H9 (cell line): ENCODE measurements around the gene ZNRF2. TPM values are rescaled to one million over a fixed set of nuclear protein-coding genes. Genes with fewer than 3 reads are reported as not detected.
"Not testable (repeated sequence)": the region's sequence is repeated elsewhere in the genome, so short reads cannot be mapped to it uniquely, and the experiment has no call there.

ENCODE experiments used
- DNase-seq: peaks from one replicate; pipeline ENCODE4 v3.0.0-alpha.2; 2017
- H2AFZ ChIP-seq: one replicate; pipeline ENCODE4 v1.6.1; 2013; ENCODE audit warnings: mild to moderate bottlenecking, low read length, control low read depth, moderate library complexity
- H2AK5ac ChIP-seq: 2 replicates; pipeline ENCODE4 v1.6.1; 2013; ENCODE audit warnings: low read length, control low read depth, mixed read lengths; ENCODE audit not compliant: insufficient read length
- H2BK120ac ChIP-seq: one replicate; pipeline ENCODE4 v1.6.1; 2013; ENCODE audit warnings: low read depth, mild to moderate bottlenecking, low read length, control low read depth, inconsistent platforms; ENCODE audit not compliant: poor library complexity, severe bottlenecking
- H2BK12ac ChIP-seq: 2 replicates; pipeline ENCODE4 v1.6.1; 2013; ENCODE audit warnings: low read length, control low read depth, mixed read lengths, low read depth; ENCODE audit not compliant: insufficient read length
- H2BK15ac ChIP-seq: 2 replicates; pipeline ENCODE4 v1.6.1; 2013; ENCODE audit warnings: low read depth, low read length, control low read depth
- H2BK20ac ChIP-seq: one replicate; pipeline ENCODE4 v1.6.1; 2013; ENCODE audit warnings: low read depth, mild to moderate bottlenecking, low read length, control low read depth, inconsistent platforms; ENCODE audit not compliant: poor library complexity, severe bottlenecking
- H2BK5ac ChIP-seq: 2 replicates; pipeline ENCODE4 v1.6.1; 2013; ENCODE audit warnings: low read length, control low read depth, mixed read lengths; ENCODE audit not compliant: insufficient read length
- H3K14ac ChIP-seq: 2 replicates; pipeline ENCODE4 v1.6.1; 2013; ENCODE audit warnings: low read length, control low read depth; ENCODE audit not compliant: insufficient read depth
- H3K18ac ChIP-seq: 2 replicates; pipeline ENCODE4 v1.6.1; 2013; ENCODE audit warnings: low read depth, mild to moderate bottlenecking, mixed read lengths, low read length, control low read depth; ENCODE audit not compliant: insufficient read length
- H3K23ac ChIP-seq: 2 replicates; pipeline ENCODE4 v1.6.1; 2013; ENCODE audit warnings: low read length, control low read depth, mixed read lengths, low read depth; ENCODE audit not compliant: insufficient read length
- H3K23me2 ChIP-seq: 2 replicates; pipeline ENCODE4 v1.6.1; 2013; ENCODE audit warnings: low read depth, mild to moderate bottlenecking, mixed read lengths, low read length, control low read depth; ENCODE audit not compliant: insufficient read length, poor library complexity, severe bottlenecking
- H3K27ac ChIP-seq: 2 replicates; pipeline ENCODE4 v1.5.1; 2013; ENCODE audit warnings: low read length, control low read depth, mixed read lengths, low read depth; ENCODE audit not compliant: insufficient read length
- H3K27me3 ChIP-seq: 2 replicates; pipeline ENCODE4 v1.6.1; 2013; ENCODE audit warnings: low read length, control low read depth, inconsistent platforms; ENCODE audit not compliant: insufficient read depth
- H3K4ac ChIP-seq: 2 replicates; pipeline ENCODE4 v1.6.1; 2013; ENCODE audit warnings: low read depth, mild to moderate bottlenecking, control low read depth, inconsistent platforms, low read length, moderate library complexity
- H3K4me1 ChIP-seq: 2 replicates; pipeline ENCODE4 v1.6.1; 2013; ENCODE audit warnings: low read length, control low read depth, inconsistent platforms; ENCODE audit not compliant: insufficient read depth
- H3K4me2 ChIP-seq: 2 replicates; pipeline ENCODE4 v1.6.1; 2013; ENCODE audit warnings: low read length, control low read depth, mixed read lengths; ENCODE audit not compliant: insufficient read length, insufficient read depth
- H3K56ac ChIP-seq: 2 replicates; pipeline ENCODE4 v1.6.1; 2013; ENCODE audit warnings: low read depth, mild to moderate bottlenecking, mixed read lengths, low read length, control low read depth; ENCODE audit not compliant: insufficient read length
- H3K79me1 ChIP-seq: 2 replicates; pipeline ENCODE4 v1.6.1; 2013; ENCODE audit warnings: low read depth, mild to moderate bottlenecking, moderate library complexity, low read length, control low read depth, inconsistent platforms; ENCODE audit not compliant: insufficient read depth, poor library complexity, severe bottlenecking
- H3K79me2 ChIP-seq: 2 replicates; pipeline ENCODE4 v1.6.1; 2013; ENCODE audit warnings: low read length, control low read depth, inconsistent platforms; ENCODE audit not compliant: insufficient read depth
- H3K9ac ChIP-seq: 2 replicates; pipeline ENCODE4 v1.6.1; 2013; ENCODE audit warnings: low read length, control low read depth, mixed read lengths; ENCODE audit not compliant: insufficient read length; ENCODE audit errors: extremely low read depth
- H3K9me3 ChIP-seq: one replicate; pipeline ENCODE4 v1.6.1; 2013; ENCODE audit warnings: low read depth, low read length, inconsistent platforms; ENCODE audit not compliant: control insufficient read depth
- H3T11ph ChIP-seq: one replicate; pipeline ENCODE4 v1.6.1; 2013; ENCODE audit warnings: mild to moderate bottlenecking, low read length, control low read depth, inconsistent platforms
- H4K20me1 ChIP-seq: one replicate; pipeline ENCODE4 v1.6.1; 2013; ENCODE audit not compliant: control insufficient read depth, insufficient read length, insufficient read depth
- H4K5ac ChIP-seq: 2 replicates; pipeline ENCODE4 v1.6.1; 2013; ENCODE audit warnings: low read depth, mild to moderate bottlenecking, mixed read lengths, low read length, control low read depth; ENCODE audit not compliant: insufficient read length
- H4K8ac ChIP-seq: replicated peaks from 2 replicates; pipeline ENCODE4 v1.6.1; 2013; ENCODE audit warnings: low read length, control low read depth, mixed read lengths, low read depth; ENCODE audit not compliant: insufficient read length
- H4K91ac ChIP-seq: 2 replicates; pipeline ENCODE4 v1.6.1; 2013; ENCODE audit warnings: low read depth, mild to moderate bottlenecking, moderate library complexity, mixed read lengths, low read length, control low read depth; ENCODE audit not compliant: insufficient read length
- H3K27ac Mint-ChIP-seq, 3 experiments: 2 replicates in 2 of 3; 3 replicates in 1 of 3; pipeline ENCODE4 v1.8.0; 2020 to 2021; ENCODE audit warnings: mixed read lengths in 3 of 3, mild to moderate bottlenecking in 1 of 3, moderate library complexity in 1 of 3
- H3K27me3 Mint-ChIP-seq: 2 replicates; pipeline ENCODE4 v1.8.0; 2021; ENCODE audit warnings: low read depth, mild to moderate bottlenecking, moderate library complexity, mixed read lengths
- H3K36me3 Mint-ChIP-seq, 3 experiments: 2 replicates in 2 of 3; 3 replicates in 1 of 3; pipeline ENCODE4 v1.8.0; 2020 to 2021; ENCODE audit warnings: low read depth in 3 of 3, mixed read lengths in 3 of 3; ENCODE audit not compliant: insufficient read depth in 1 of 3
- H3K4me1 Mint-ChIP-seq, 2 experiments: 2 replicates each; pipeline ENCODE4 v1.8.0; 2020; ENCODE audit warnings: mixed read lengths in 2 of 2
- H3K4me3 Mint-ChIP-seq, 2 experiments: 2 replicates in 1 of 2; 3 replicates in 1 of 2; pipeline ENCODE4 v1.8.0; 2020 to 2021; ENCODE audit warnings: mild to moderate bottlenecking in 2 of 2, mixed read lengths in 2 of 2, moderate library complexity in 1 of 2
- H3K9me3 Mint-ChIP-seq, 2 experiments: 2 replicates in 1 of 2; 3 replicates in 1 of 2; pipeline ENCODE4 v1.8.0; 2020; ENCODE audit warnings: mild to moderate bottlenecking in 2 of 2, mixed read lengths in 2 of 2, moderate library complexity in 1 of 2
- CTCF ChIP-seq: fragments of 200-600 bp; sonication (generic); conservative IDR thresholded peaks from 3 replicates; pipeline ENCODE4 v1.8.0; 2021; ENCODE audit warnings: antibody characterized with exemption, mild to moderate bottlenecking
- WGBS: extraction: QIAGEN DNeasy Blood & Tissue Kit; methylation state at CpG from one replicate; pipeline ENCODE4 v1.1.7; 2013; ENCODE audit warnings: missing lambda C conversion rate, low lambda C conversion rate, mixed read lengths; ENCODE audit not compliant: insufficient read length; ENCODE audit errors: extremely low coverage; 5-methylcytosine and 5-hydroxymethylcytosine counted together
- total RNA-seq: library from RNA; stranded (reverse); gene quantifications from 2 replicates; pipeline ENCODE4 v1.2.1, GENCODE V29; 2021

ZNRF2 gene
- total RNA-seq, 1 experiment from 2014 or later, result 16.5 TPM

- H3K56ac ChIP-seq, result no peak overlapping the region
- no peaks in the 10 kb centered on the region for H3K27me3 Mint-ChIP-seq
- no peak overlapping the region for H2AK5ac ChIP-seq
- no peak overlapping the region for H3K14ac ChIP-seq
- H3K23me2 ChIP-seq, result no peaks in the 10 kb centered on the region
- H2BK15ac ChIP-seq, result no peak overlapping the region
- H3T11ph ChIP-seq, result no peak overlapping the region
- no peak overlapping the region for H4K91ac ChIP-seq
- H4K5ac ChIP-seq, result no peak overlapping the region
- H3K27me3 ChIP-seq, result no peaks in the 10 kb centered on the region
- TF ChIP-seq CTCF, result no peak
- no peak overlapping the region for H3K4ac ChIP-seq
- no peak overlapping the region for H2BK5ac ChIP-seq
- H3K9me3 Mint-ChIP-seq, result peaks cover 16 to 20% of the 10 kb centered on the region in 2 experiments; a peak in 4 of 5 replicates
- H2BK120ac ChIP-seq, result no peak overlapping the region
- H3K36me3 Mint-ChIP-seq, result peaks cover 0 to 12% (median 9%) of the 10 kb centered on the region in 3 experiments; a peak in 5 of 7 replicates
- no peak overlapping the region for H2BK12ac ChIP-seq
- no peak for DNase-seq
- H3K9ac ChIP-seq, result no peak overlapping the region
- no peak overlapping the region for H3K4me2 ChIP-seq
- H3K18ac ChIP-seq, result no peak overlapping the region
- no peak overlapping the region for H3K23ac ChIP-seq
- H3K79me2 ChIP-seq, result no peaks in the 10 kb centered on the region
- no peak overlapping the region for H2AFZ ChIP-seq
- H3K4me1 Mint-ChIP-seq, result no peaks in the 10 kb centered on the region
- H4K8ac ChIP-seq, result no peak overlapping the region
- WGBS, result no CpG with 5 or more reads among the region's 2 CpGs
- H3K4me1 ChIP-seq, result no peaks in the 10 kb centered on the region
- no peak overlapping the region for H3K27ac Mint-ChIP-seq
- H4K20me1 ChIP-seq, result no peaks in the 10 kb centered on the region
- no peaks in the 10 kb centered on the region for H3K9me3 ChIP-seq
- H3K4me3 Mint-ChIP-seq, result no peak overlapping the region
- no peak overlapping the region for H2BK20ac ChIP-seq
- H3K79me1 ChIP-seq, result no peaks in the 10 kb centered on the region
- H3K27ac ChIP-seq, result no peak overlapping the region
Observed at GRCh38 chr7:30380294-30380693, 95.9 kb downstream of the ZNRF2 start.

- DNase-seq, H3K4me2 ChIP-seq: not testable (repeated sequence)
Observed at GRCh38 chr7:30380824-30381223, 96.4 kb downstream of the ZNRF2 start.

More at GRCh38 chr7:30380824-30381223, 96.4 kb downstream of the ZNRF2 start:
- H3K23ac ChIP-seq, H3K27me3 Mint-ChIP-seq, H3T11ph ChIP-seq, H3K56ac ChIP-seq, H2BK120ac ChIP-seq, H2BK12ac ChIP-seq, H3K4me1 ChIP-seq, H4K8ac ChIP-seq, H2BK15ac ChIP-seq, H3K9ac ChIP-seq, H3K27ac ChIP-seq, H3K27me3 ChIP-seq, H3K79me2 ChIP-seq, H2BK5ac ChIP-seq, H2AK5ac ChIP-seq, H3K27ac Mint-ChIP-seq, H3K14ac ChIP-seq, H3K79me1 ChIP-seq, H3K4ac ChIP-seq, H3K4me1 Mint-ChIP-seq, H3K9me3 ChIP-seq, H2BK20ac ChIP-seq, H3K18ac ChIP-seq, H3K4me3 Mint-ChIP-seq, H4K91ac ChIP-seq, H4K5ac ChIP-seq, H2AFZ ChIP-seq, H4K20me1 ChIP-seq, H3K23me2 ChIP-seq: not testable (repeated sequence)
- H3K9me3 Mint-ChIP-seq, result peaks cover 16 to 20% of the 10 kb centered on the region in 2 experiments; a peak in 4 of 5 replicates
- H3K36me3 Mint-ChIP-seq, result peaks cover 0 to 12% (median 9%) of the 10 kb centered on the region in 3 experiments; a peak in 5 of 7 replicates
- WGBS, result no CpG with 5 or more reads among the region's 4 CpGs
